Neural progenitor cell (in vitro differentiated cells): ENCODE data around the gene UGGT2.
"Not testable (repeated sequence)": the region's sequence is repeated elsewhere in the genome, so short reads cannot be mapped to it uniquely, and the experiment has no call there.

Source experiments
- CTCF ChIP-seq: fragments of 200-600 bp; sonication (generic); IDR thresholded peaks from 2 replicates; pipeline ENCODE4 v1.5.1; 2017; ENCODE audit warnings: antibody characterized with exemption, mild to moderate bottlenecking
- EZH2 ChIP-seq: fragments of 200-600 bp; sonication (generic); IDR thresholded peaks from 2 replicates; pipeline ENCODE4 v1.6.1; 2017; ENCODE audit warnings: antibody characterized with exemption, mild to moderate bottlenecking, moderate library complexity
- EZH2phosphoT487 ChIP-seq: fragments of 200-600 bp; sonication (generic); IDR thresholded peaks from 2 replicates; pipeline ENCODE4 v1.6.1; 2017; ENCODE audit warnings: antibody characterized with exemption

- not testable (repeated sequence) for TF ChIP-seq CTCF, EZH2phosphoT487, EZH2
These were observed 1.7 kb downstream of the UGGT2 start for GRCh38 chr13:96051491-96051890.
